Measurements from ENCODE around the gene KRTAP10-7.
"Not testable (repeated sequence)": the region's sequence is repeated elsewhere in the genome, so short reads cannot be mapped to it uniquely, and the experiment has no call there.

KRTAP10-7 gene

DNA sequence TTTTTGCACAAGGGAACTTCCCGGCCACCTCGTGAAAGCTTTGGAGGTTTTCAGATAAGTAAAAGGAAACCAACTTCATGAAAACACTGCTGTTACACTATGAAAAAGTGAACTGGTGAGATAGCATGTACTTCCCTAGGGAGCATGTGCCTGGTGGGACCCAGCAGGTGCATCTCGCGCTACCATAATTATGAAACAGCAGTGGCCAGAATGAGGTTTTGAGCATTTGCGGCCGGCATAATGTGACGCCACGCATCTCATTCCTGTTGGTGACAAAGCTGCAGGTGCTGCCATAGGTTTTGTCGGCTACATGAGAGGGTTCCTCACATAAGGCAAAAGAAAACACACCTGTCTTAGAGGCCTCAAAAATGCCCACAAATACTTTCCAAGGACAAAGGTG is 43.5 kb upstream of the KRTAP10-7 start:
- TF ChIP-seq CTCF (IDR thresholded peaks at IDR 0.05; ENCODE audit: low read depth, low read length): no peak
- no peak overlapping the region for H3K4me3 ChIP-seq (replicated peaks in 1 of 2; ENCODE audit: low read depth in 2 of 2, low read length in 2 of 2)
- DNase-seq (ENCODE audit: low read depth in 2 of 2): no peak

- DNase-seq (ENCODE audit: low read depth in 2 of 2): no peak
- TF ChIP-seq CTCF (IDR thresholded peaks at IDR 0.05; ENCODE audit: low read depth, low read length): no peak
- no peak overlapping the region for H3K4me3 ChIP-seq (replicated peaks in 1 of 2; ENCODE audit: low read depth in 2 of 2, low read length in 2 of 2)
Observed at GRCh38 chr21:44557491-44558328, 42.7 kb upstream of the KRTAP10-7 start.

DNA sequence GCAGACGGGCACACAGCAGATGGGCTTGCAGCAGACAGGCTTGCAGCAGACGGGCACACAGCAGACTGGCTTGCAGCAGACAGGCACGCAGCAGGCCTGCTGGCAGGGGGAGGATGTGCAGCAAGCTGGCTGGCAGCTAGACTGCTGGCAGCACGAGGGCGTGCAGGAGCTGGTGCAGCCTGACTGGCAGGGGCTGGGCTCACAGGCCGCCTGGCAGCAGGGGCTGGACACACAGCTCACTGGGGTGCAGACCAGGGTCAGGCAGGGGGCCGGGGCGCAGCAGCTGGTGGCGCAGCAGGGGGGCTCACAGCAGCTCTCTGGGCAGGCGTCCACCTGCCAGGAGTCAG is 42.1 kb upstream of the KRTAP10-7 start:
- not testable (repeated sequence) for DNase-seq (ENCODE audit: low read depth in 2 of 2); H3K4me3 ChIP-seq (replicated peaks in 1 of 2; ENCODE audit: low read depth in 2 of 2, low read length in 2 of 2)

DNA sequence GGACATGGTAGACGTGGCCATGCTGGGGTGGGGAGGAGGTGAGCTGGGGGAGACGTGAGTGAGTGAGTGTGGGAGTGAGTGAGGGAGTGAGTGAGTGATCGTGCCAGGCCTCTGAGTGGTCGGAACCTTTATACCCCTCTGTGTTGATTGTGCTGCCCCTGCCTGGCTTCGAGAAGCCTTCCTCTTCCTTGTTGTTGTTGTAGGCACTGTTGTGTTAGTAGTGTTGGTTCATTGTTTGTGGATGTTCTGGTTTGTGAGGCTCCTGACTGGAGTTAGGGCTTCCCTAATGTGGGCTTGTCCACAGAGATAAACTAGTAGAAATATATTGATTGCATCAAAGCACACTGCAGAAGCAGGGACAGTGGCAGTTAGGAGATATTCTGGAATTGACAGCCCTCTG is 41.7 kb upstream of the KRTAP10-7 start, which contains the start of gene KRTAP10-3:
TSS of gene KRTAP10-3 (minus strand) at position 101 of the 400 bp plus-strand sequence. CDS start at position 21, 80 bp downstream.
- no peak within 1 kb of the TSS for H3K4me3 ChIP-seq (replicated peaks in 1 of 2; ENCODE audit: low read depth in 2 of 2, low read length in 2 of 2)
- DNase-seq (ENCODE audit: low read depth in 2 of 2): no peak
- TF ChIP-seq CTCF (IDR thresholded peaks at IDR 0.05; ENCODE audit: low read depth, low read length): no peak

- DNase-seq (ENCODE audit: low read depth in 2 of 2): no peak
- TF ChIP-seq CTCF (IDR thresholded peaks at IDR 0.05; ENCODE audit: low read depth, low read length): no peak
- no peak overlapping the region for H3K4me3 ChIP-seq (replicated peaks in 1 of 2; ENCODE audit: low read depth in 2 of 2, low read length in 2 of 2)
Observed at GRCh38 chr21:44564099-44564498, 36.3 kb upstream of the KRTAP10-7 start.

- TF ChIP-seq CTCF (IDR thresholded peaks at IDR 0.05; ENCODE audit: low read depth, low read length): no peak
- H3K4me3 ChIP-seq (replicated peaks in 1 of 2; ENCODE audit: low read depth in 2 of 2, low read length in 2 of 2): no peak overlapping the region
- no peak for DNase-seq (ENCODE audit: low read depth in 2 of 2)
Observed at GRCh38 chr21:44564886-44565598, 35.4 kb upstream of the KRTAP10-7 start.

DNA sequence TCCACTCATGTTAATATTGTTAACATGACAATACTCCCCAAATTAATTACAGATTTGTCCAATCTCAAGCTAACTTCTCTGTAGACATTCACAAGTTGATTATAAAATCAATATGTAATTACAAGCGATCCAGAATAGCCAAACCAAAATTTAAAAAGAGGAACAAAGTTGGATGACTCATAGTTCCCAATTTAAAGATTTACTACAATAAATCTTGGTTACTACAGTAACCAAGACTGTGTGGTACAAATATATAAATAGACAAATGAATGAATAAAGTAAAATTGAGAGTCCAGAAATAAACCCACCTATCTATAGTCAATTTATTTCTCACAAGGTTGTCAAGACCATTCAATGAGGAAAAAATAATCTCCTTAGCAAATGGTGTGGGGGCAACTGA is 34.0 kb upstream of the KRTAP10-7 start:
- no peak overlapping the region for H3K4me3 ChIP-seq (replicated peaks in 1 of 2; ENCODE audit: low read depth in 2 of 2, low read length in 2 of 2)
- TF ChIP-seq CTCF (IDR thresholded peaks at IDR 0.05; ENCODE audit: low read depth, low read length): no peak
- DNase-seq (ENCODE audit: low read depth in 2 of 2): no peak

Measured in cardiac fibroblast (primary cell).